ENCODE data around the gene ST3GAL3.

GRCh38 chr1:43867976-43868740 is 160.8 kb downstream of the ST3GAL3 start:
- TF ChIP-seq, protein P1, sequence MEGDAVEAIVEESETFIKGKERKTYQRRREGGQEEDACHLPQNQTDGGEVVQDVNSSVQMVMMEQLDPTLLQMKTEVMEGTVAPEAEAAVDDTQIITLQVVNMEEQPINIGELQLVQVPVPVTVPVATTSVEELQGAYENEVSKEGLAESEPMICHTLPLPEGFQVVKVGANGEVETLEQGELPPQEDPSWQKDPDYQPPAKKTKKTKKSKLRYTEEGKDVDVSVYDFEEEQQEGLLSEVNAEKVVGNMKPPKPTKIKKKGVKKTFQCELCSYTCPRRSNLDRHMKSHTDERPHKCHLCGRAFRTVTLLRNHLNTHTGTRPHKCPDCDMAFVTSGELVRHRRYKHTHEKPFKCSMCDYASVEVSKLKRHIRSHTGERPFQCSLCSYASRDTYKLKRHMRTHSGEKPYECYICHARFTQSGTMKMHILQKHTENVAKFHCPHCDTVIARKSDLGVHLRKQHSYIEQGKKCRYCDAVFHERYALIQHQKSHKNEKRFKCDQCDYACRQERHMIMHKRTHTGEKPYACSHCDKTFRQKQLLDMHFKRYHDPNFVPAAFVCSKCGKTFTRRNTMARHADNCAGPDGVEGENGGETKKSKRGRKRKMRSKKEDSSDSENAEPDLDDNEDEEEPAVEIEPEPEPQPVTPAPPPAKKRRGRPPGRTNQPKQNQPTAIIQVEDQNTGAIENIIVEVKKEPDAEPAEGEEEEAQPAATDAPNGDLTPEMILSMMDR (IDR thresholded peaks at IDR 0.05): no peak
- TF ChIP-seq POLR2A (IDR thresholded peaks at IDR 0.05): no peak

Measured in Peyer's patch (tissue), 4 donors.